OCI-LY3 (cell line): Measurements from ENCODE around the gene COX7A2L.

ENCODE experiments used
- CTCF ChIP-seq: fragments of 200-600, 300-600 bp; sonication (generic); IDR thresholded peaks from 2 replicates; pipeline ENCODE4 v1.5.1; 2014; ENCODE audit warnings: antibody characterized with exemption, low read length, low read depth
- EZH2phosphoT487 ChIP-seq: fragments of 200-600 bp; shearing (Covaris generic); IDR thresholded peaks from 2 replicates; pipeline ENCODE4 v1.6.1; 2018; ENCODE audit warnings: antibody characterized with exemption, mixed run types, low read depth

- peak; percentile 38 for TF ChIP-seq CTCF
- TF ChIP-seq EZH2phosphoT487 = no peak
Measured at GRCh38 chr2:42386682-42387081, 25.7 kb upstream of the COX7A2L start.
